GM19025 (cell line): Measurements from ENCODE around the gene GPR139.

Experiments used
- ATAC-seq: cut with Tn5 transposase; IDR thresholded peaks from one replicate; pipeline ENCODE4 v1.9.1; 2021; ENCODE audit warnings: mild to moderate bottlenecking, low read depth, moderate library complexity; ENCODE audit not compliant: unreplicated experiment

The GPR139 gene

DNA sequence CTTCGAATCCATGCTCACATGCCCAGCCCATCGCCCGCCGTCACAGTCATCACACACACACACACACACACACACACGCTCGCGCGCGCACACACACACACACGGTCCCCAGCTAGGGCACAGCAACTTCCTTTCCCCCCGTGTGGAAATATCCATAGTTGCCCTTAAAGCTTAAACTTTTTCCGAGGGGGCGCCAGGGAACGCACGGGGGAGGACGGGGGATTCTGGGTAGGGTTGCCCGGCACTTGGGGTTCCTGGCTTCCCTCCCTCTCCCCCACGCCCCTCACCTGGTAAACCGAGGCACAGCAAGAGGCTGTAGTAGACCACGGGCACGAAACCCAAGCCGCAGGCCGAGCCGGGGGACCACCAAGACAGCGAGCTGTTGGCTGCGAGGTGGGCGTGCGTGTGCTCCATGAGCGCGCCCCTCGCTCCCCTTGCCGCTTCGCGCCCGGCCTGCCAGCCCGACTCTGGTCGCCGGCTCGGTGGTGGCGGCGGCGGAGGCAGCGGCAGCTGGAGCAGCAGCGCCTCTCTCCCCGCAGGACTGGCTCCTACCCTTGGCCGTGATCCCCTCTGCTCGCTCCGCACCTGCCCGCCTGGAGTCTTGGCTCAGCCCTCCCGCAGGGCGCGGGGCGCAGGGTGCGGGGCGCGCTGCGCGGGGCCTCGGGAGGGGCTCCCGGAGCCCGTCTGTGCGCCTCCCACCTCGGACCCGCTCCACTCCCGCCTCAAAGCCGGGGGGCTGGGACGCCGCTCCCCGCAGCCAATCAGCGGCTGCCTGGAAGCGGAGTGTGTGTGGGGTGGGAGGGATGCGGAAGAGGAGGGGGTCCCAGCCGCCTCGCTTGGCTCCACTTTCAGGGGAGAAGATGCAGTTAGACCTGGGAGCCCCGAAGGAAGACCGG lies at the start of gene GPR139:
TSS of gene GPR139 (minus strand) at position 688 of the 896 bp plus-strand sequence. CDS start at position 414, 274 bp downstream.
- ATAC-seq: no peak

- no peak for ATAC-seq
These were observed 48.3 kb upstream of the GPR139 start for GRCh38 chr16:20122011-20122410.

DNA sequence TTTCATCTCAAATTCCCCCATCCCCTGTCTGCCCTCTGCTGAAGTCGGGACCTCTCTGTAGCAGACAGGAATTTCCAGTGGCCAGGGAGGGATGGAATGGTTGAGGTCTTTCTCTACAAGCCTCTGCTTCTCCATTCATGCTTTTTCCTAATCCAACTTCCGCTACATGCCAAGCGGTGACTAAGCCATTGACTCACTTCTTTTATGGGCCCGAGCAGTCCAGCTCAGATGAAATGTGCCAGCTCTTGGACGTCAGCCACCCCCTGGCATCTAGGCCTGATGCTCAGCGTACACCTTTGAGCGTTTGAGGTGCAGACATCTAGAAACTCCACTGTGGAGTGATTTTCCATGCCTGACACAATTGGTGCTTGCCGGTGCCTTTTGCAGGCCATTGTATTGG lies 40.7 kb upstream of the GPR139 start:
- ATAC-seq: no peak

GRCh38 chr16:20111143-20111542 lies 37.5 kb upstream of the GPR139 start:
- ATAC-seq: no peak

- no peak for ATAC-seq
These were observed 33.4 kb upstream of the GPR139 start for GRCh38 chr16:20107083-20107482.

DNA sequence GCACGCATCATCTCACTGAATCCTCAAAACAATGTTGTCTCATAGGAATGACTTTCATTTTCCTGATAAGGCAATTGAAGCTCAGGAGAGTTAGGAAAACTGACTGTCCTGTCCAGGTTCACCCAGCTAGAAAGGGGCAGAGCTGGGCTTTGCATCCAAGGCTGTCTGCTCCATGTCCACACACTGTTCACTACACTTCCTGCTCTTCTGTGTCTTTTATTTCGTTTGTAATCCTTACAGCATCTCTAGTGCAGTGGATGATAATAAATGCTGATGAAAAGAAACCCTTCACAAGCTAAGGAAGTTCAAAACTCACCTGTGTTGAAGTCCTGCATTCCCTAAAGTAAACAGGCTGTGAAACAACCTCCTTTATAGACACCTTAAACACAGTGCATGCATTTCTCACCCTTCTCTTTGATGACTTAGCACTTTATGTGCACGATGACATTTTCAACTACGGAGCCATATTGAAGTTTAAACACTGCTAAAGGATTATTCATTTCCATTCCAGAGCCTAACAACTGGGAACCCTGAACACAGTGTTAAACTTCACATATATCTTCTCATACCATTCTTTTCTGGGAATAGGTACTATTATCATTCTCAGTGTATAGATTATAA lies 31.0 kb upstream of the GPR139 start:
- ATAC-seq: no peak

- no peak for ATAC-seq
These were observed 28.8 kb upstream of the GPR139 start for GRCh38 chr16:20102521-20102920.

GRCh38 chr16:20102021-20102420 lies 28.3 kb upstream of the GPR139 start:
- no peak for ATAC-seq

- no peak for ATAC-seq
These were observed 25.7 kb upstream of the GPR139 start for GRCh38 chr16:20099375-20099774.

- ATAC-seq: no peak
These were observed 20.5 kb upstream of the GPR139 start for GRCh38 chr16:20094157-20094556.

- ATAC-seq: no peak
These were observed 15.7 kb upstream of the GPR139 start for GRCh38 chr16:20089246-20089965.

GRCh38 chr16:20084624-20085226 lies 11.0 kb upstream of the GPR139 start:
- ATAC-seq: no peak

- no peak for ATAC-seq
These were observed 5.4 kb upstream of the GPR139 start for GRCh38 chr16:20079106-20079505.

- no peak for ATAC-seq
These were observed 1.6 kb upstream of the GPR139 start for GRCh38 chr16:20075243-20075642.

DNA sequence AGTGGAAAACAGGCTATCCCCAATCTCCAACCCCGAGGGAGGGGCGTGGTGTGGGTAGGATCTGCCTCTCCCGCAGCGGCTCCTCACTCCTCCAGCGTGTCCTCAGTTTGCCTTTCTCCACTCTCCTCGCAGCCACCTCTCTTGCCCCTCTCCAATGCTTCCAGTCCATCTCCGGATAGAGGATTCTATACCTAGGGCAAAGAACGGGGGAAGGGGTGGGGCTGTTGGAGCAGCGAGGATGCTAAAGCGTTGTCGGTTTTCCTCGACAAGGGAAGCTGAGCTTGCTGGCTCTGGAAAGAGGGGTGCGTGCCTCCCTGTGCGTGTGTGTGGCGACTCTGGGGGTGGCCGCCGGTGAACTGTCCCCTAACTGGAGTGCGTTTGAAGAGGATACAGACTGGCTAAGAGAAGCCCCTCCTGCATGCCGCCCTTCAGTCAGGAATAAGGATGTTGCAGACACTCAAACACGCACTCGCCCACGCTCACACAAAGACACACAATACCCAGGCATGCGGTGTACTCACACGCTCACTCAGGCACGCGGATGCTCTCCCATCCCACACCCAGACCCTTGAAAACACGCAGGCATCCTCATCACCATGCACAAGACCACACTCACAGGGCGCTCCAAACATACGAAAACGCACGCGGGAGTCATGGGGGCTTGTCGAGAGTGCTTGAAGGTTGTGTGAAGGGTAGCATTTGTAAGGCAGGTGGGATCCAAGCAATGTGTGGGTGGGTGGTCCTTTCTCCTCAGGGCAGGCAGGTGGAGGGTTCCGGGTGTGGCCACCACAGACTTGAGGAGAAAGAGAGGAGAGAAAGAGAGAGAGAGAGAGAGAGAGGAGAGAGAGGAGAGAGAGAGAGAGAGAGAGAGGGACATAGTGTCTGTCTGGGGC lies 655 bp upstream of the GPR139 start:
- no peak for ATAC-seq

DNA sequence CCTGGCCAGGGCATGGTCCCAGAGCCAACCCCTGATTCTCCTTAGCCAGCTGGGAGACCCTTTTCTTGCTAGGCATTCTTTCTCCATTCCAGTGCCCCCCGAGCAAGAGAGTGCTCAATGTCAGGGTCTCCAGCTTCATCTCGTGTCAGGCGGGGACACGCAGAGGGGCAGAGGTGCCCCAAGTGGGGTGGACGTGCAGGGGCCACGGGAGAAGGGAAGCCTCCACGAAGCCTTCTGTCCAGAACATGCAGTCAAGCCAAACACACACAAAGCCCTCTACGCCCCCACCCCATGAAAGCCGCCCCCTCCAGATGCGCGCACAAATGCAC lies 852 bp downstream of the GPR139 start:
- no peak for ATAC-seq

DNA sequence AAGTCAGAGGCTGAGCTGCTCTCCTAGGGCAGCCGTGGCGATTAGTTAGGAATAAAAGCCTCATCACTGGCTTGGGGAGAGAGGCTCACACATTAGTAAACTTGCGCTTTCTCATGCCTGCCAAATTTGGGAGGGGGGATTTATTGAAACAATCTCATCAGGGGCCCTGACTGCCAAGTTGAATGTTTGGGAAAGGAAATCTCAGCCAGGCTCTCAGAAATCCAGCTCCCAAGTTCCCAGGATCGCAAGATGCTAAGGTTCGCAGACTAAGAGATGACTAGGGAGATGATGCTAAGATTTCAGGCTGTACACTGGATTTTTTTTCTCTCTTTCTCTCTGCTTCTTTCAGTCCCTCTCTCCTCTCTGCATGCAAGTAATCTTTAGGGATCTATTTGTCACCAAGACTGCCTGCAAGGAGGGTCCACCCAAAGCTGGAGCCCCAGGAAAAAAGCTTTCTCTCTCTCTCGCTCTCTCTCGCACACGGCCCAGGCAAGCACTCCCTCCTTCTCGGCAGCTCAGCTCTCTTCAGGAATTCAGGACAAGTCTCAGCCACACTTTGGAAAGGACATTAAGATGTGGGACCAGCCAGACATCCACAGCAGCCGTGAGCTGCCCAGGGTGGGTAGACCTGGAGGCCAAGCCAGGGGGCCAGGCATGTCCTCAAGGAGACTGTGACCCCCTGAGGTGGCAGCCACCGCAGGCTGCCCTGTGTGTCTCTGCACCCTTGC lies 1.4 kb downstream of the GPR139 start:
- no peak for ATAC-seq

GRCh38 chr16:20064931-20065330 lies 8.8 kb downstream of the GPR139 start:
- no peak for ATAC-seq

GRCh38 chr16:20064520-20064919 lies 9.2 kb downstream of the GPR139 start:
- ATAC-seq: no peak
